Keratinocyte (primary cell): ENCODE results near the gene FBLN1. TPM values are rescaled to one million over a fixed set of nuclear protein-coding genes. Genes with fewer than 3 reads are reported as not detected.

Experiments used
- DNase-seq: peaks from one replicate; pipeline ENCODE4 v3.0.0-alpha.2; 2011; ENCODE audit warnings: low read depth, missing footprints, low spot score
- FAIRE-seq: peaks from 2 replicates; lab custom pipeline; 2011; peaks lifted over from hg19 to GRCh38; lab: Jason Lieb, UNC
- H2AFZ ChIP-seq: 2 replicates; pipeline ENCODE4 v1.6.0; 2012; ENCODE audit warnings: low read length, control low read depth, inconsistent platforms; ENCODE audit not compliant: control insufficient read depth
- H3K27ac ChIP-seq: 2 replicates; pipeline ENCODE4 v1.5.1; 2011; ENCODE audit warnings: low read length; ENCODE audit not compliant: control insufficient read depth, insufficient read depth
- H3K27me3 ChIP-seq: 3 replicates; pipeline ENCODE4 v1.6.0; 2011; ENCODE audit warnings: low read length; ENCODE audit not compliant: control insufficient read depth, insufficient read depth; ENCODE audit errors: extremely low read depth
- H3K36me3 ChIP-seq, 2 experiments: 2 replicates in 1 of 2; 3 replicates in 1 of 2; pipeline ENCODE4 v1.5.1; 2011; ENCODE audit warnings: low read length in 2 of 2, mild to moderate bottlenecking in 1 of 2; ENCODE audit not compliant: control insufficient read depth in 2 of 2, insufficient read depth in 2 of 2; ENCODE audit errors: extremely low read depth in 1 of 2
- H3K4me1 ChIP-seq: 3 replicates; pipeline ENCODE4 v1.5.1; 2011; ENCODE audit warnings: low read length; ENCODE audit not compliant: control insufficient read depth, insufficient read depth; ENCODE audit errors: extremely low read depth
- H3K4me2 ChIP-seq: 3 replicates; pipeline ENCODE4 v1.6.0; 2011; ENCODE audit warnings: low read depth, low read length; ENCODE audit not compliant: control insufficient read depth, insufficient read depth; ENCODE audit errors: extremely low read depth
- H3K4me3 ChIP-seq, 3 experiments: fragments of 200-600 bp in 1 of 3; sonication (generic) in 1 of 3; 2 replicates in 2 of 3; 3 replicates in 1 of 3; pipeline ENCODE4 v1.5.1; 2011 to 2016; ENCODE audit warnings: low read length in 3 of 3, mild to moderate bottlenecking in 3 of 3, control low read depth in 2 of 3, inconsistent platforms in 1 of 3, low read depth in 1 of 3, mixed read lengths in 1 of 3, mixed run types in 1 of 3, moderate library complexity in 1 of 3; ENCODE audit not compliant: control insufficient read depth in 2 of 3, insufficient read depth in 2 of 3; ENCODE audit errors: extremely low read depth in 1 of 3
- H3K79me2 ChIP-seq: 2 replicates; pipeline ENCODE4 v1.6.0; 2012; ENCODE audit warnings: low read length; ENCODE audit not compliant: control insufficient read depth, insufficient read depth
- H3K9ac ChIP-seq: 3 replicates; pipeline ENCODE4 v1.6.0; 2011; ENCODE audit warnings: low read length; ENCODE audit not compliant: control insufficient read depth, insufficient read depth; ENCODE audit errors: extremely low read depth
- H3K9me1 ChIP-seq: 3 replicates; pipeline ENCODE4 v1.6.0; 2011; ENCODE audit warnings: low read length; ENCODE audit not compliant: control insufficient read depth, insufficient read depth; ENCODE audit errors: extremely low read depth
- H3K9me3 ChIP-seq: 2 replicates; pipeline ENCODE4 v1.5.1; 2012; ENCODE audit warnings: low read depth, low read length; ENCODE audit not compliant: control insufficient read depth
- H4K20me1 ChIP-seq: 3 replicates; pipeline ENCODE4 v1.6.0; 2011; ENCODE audit warnings: low read length; ENCODE audit not compliant: control insufficient read depth, insufficient read depth; ENCODE audit errors: extremely low read depth
- EZH2 ChIP-seq: IDR thresholded peaks from one replicate; pipeline ENCODE4 v1.6.1; 2012; ENCODE audit warnings: inconsistent platforms, mild to moderate bottlenecking, low read length, moderate library complexity
- dilution Hi-C: fragments of 300-500 bp; cut with MboI; formaldehyde crosslinking; loops from one replicate; pipeline ENCODE4 v1.7.0; 2020; ENCODE audit warnings: low sequenced_read_pairs; ENCODE audit not compliant: extremely low pct_ligation_motif_present
- polyA plus RNA-seq, 5 experiments: library from polyadenylated mRNA; depleted of rRNA in 3 of 5; stranded (reverse) in 3 of 5; stranded (forward) in 1 of 5; unstranded in 1 of 5; fragments of >200 nt; gene quantifications; 1 replicate in 1 of 5; 2 replicates in 3 of 5; 3 replicates in 1 of 5; pipeline versions ENCODE4 v1.2.1 to v1.2.3, GENCODE V29; 2011 to 2012; ENCODE audit warnings: missing spikeins in 2 of 5, low read depth in 1 of 5, low replicate concordance in 1 of 5
- TF ChIP-seq, protein P1 (sequence below), 3 experiments: IDR thresholded peaks in 1 of 3; conservative IDR thresholded peaks in 1 of 3; optimal IDR thresholded peaks in 1 of 3; 2 replicates in 2 of 3; 3 replicates in 1 of 3; pipeline versions ENCODE3 to v1.5.1; 2011; ENCODE audit warnings: low read length in 3 of 3, mild to moderate bottlenecking in 3 of 3, moderate library complexity in 2 of 3, control low read depth in 1 of 3, inconsistent platforms in 1 of 3; ENCODE audit not compliant: insufficient read depth in 2 of 3; ENCODE audit errors: extremely low read depth in 1 of 3

FBLN1 gene
- polyA plus RNA-seq, 1 donor (not counting 4 experiments of a cell fraction or from before 2014, with no cell fraction given): 13.7 TPM

DNA sequence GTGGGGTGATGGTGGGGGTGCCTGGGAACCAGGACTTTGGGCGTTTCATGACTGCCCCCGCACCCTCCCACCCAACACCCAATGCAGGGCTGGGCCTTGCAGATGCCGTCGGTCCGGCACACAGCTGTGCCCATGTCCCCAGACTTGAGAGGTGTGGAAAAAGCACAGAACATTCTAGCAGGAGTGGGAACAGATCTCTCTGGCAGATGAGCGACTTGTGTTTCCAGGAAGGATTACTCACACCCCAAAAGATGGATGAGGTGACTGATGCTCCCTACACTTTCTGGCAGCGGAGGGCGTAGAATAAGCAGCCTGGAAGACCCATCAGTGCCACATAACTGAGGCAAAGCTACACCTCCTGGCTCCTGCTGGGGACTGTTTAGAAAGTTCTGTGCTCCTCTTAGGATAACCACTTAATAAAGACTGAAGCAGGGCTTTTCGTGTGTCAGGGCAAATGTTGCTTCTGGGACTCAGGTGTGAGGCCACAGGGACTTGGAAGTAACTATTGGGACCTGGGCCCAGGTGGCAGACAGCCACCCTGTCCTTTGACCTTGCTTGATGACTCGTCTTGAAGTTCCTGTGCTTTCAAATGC is 24.2 kb downstream of the FBLN1 start:
- Histone ChIP-seq H3K9me1 (no peaks in the 10 kb centered on the region), H4K20me1 (no peaks in the 10 kb centered on the region), H3K79me2 (no peaks in the 10 kb centered on the region), H3K27ac (no peak overlapping the region), H2AFZ (no peak overlapping the region), H3K27me3 (no peaks in the 10 kb centered on the region), H3K36me3 (peaks cover 0 to 1% of the 10 kb centered on the region in 2 experiments), H3K9me3 (no peaks in the 10 kb centered on the region), H3K9ac (no peak overlapping the region), H3K4me3 (no peak overlapping the region), H3K4me2 (no peak overlapping the region), H3K4me1 (peaks cover 17% of the 10 kb centered on the region)
- TF ChIP-seq, protein P1, sequence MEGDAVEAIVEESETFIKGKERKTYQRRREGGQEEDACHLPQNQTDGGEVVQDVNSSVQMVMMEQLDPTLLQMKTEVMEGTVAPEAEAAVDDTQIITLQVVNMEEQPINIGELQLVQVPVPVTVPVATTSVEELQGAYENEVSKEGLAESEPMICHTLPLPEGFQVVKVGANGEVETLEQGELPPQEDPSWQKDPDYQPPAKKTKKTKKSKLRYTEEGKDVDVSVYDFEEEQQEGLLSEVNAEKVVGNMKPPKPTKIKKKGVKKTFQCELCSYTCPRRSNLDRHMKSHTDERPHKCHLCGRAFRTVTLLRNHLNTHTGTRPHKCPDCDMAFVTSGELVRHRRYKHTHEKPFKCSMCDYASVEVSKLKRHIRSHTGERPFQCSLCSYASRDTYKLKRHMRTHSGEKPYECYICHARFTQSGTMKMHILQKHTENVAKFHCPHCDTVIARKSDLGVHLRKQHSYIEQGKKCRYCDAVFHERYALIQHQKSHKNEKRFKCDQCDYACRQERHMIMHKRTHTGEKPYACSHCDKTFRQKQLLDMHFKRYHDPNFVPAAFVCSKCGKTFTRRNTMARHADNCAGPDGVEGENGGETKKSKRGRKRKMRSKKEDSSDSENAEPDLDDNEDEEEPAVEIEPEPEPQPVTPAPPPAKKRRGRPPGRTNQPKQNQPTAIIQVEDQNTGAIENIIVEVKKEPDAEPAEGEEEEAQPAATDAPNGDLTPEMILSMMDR (optimal IDR thresholded peaks at IDR 0.05 in 1 of 3, IDR thresholded peaks at IDR 0.05 in 1 of 3, conservative IDR thresholded peaks at IDR 0.05 in 1 of 3; ENCODE audit: extremely low read depth in 1 of 3, insufficient read depth in 2 of 3, low read length in 3 of 3): no peak
- no peak for TF ChIP-seq EZH2
- dilution Hi-C loops: no loop called here
- DNase-seq: no peak
- FAIRE-seq: peak; percentile 84

DNA sequence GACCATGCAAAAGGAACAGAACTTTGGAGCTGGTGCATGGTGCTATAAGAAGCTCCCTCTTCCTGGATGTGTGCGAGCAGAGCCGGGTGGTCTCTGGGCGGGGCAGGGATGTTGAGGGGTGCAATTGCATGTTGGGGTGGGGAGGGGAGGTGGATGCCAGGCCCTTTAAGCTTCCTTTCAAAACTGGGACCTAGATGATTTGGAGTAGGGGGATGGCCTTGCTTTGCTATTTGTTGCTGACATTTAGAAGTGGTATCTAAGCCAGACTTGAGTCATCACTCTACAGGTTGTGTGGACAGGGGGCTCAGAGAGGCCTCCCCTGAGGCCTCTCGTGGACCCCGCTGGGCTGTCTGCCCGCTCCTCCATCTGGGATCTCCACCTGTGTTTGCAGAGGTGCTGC is 24.8 kb downstream of the FBLN1 start:
- dilution Hi-C loops: no loop called here
- Histone ChIP-seq H3K9me1 (no peaks in the 10 kb centered on the region), H3K79me2 (no peaks in the 10 kb centered on the region), H3K9ac (no peak overlapping the region), H3K27me3 (no peaks in the 10 kb centered on the region), H3K36me3 (peaks cover 0 to 1% of the 10 kb centered on the region in 2 experiments), H3K4me2 (no peak overlapping the region), H3K27ac (no peak overlapping the region), H4K20me1 (no peaks in the 10 kb centered on the region), H3K4me1 (peaks cover 18% of the 10 kb centered on the region), H3K4me3 (no peak overlapping the region), H3K9me3 (no peaks in the 10 kb centered on the region), H2AFZ (no peak overlapping the region)
- DNase-seq (no peak), FAIRE-seq (no peak)
- no peak for TF ChIP-seq EZH2
- TF ChIP-seq, protein P1 (optimal IDR thresholded peaks at IDR 0.05 in 1 of 3, IDR thresholded peaks at IDR 0.05 in 1 of 3, conservative IDR thresholded peaks at IDR 0.05 in 1 of 3; ENCODE audit: extremely low read depth in 1 of 3, insufficient read depth in 2 of 3, low read length in 3 of 3): no peak
